CD4-positive, alpha-beta T cell (primary cell): Measurements from ENCODE around the gene TUBB1. TPM values are rescaled to one million over a fixed set of nuclear protein-coding genes. Genes with fewer than 3 reads are reported as not detected.

Source experiments
- ATAC-seq: fragments of 200-7000 bp; cut with Tn5 transposase; one replicate; pipeline ENCODE4 v1.10.0; 2022; ENCODE audit warnings: mild to moderate bottlenecking; ENCODE audit not compliant: poor library complexity
- CTCF ChIA-PET: fragments of 350-600 bp; sonication (Branson Sonifier 250); formaldehyde crosslinking; loops from one replicate; lab custom pipeline; 2021; ENCODE audit warnings: antibody characterized with exemption, inconsistent platforms; lab: Charles Lee
- POLR2A ChIA-PET: fragments of 350-600 bp; sonication (Branson Sonifier 250); formaldehyde crosslinking; loops from one replicate; lab custom pipeline; 2021; ENCODE audit warnings: antibody characterized with exemption, inconsistent platforms; lab: Charles Lee
- DNase-seq, 14 experiments: peaks; one replicate each; pipeline ENCODE4 v3.0.0-alpha.2; 2013 to 2020; ENCODE audit warnings: mixed read lengths in 2 of 14
- H3K27ac ChIP-seq, 2 donors: one replicate each; pipeline versions ENCODE4 v1.5.1 to v1.7.0; 2013; ENCODE audit warnings: low read length in 2 of 2, low read depth in 1 of 2, mild to moderate bottlenecking in 1 of 2
- H3K27me3 ChIP-seq, 2 experiments: 1 replicate in 1 of 2; 2 replicates in 1 of 2; pipeline versions ENCODE4 v1.6.1 to v1.7.0; 2013; ENCODE audit warnings: low read length in 2 of 2, control low read depth in 1 of 2, mild to moderate bottlenecking in 1 of 2, moderate library complexity in 1 of 2; ENCODE audit not compliant: insufficient read depth in 2 of 2, control insufficient read depth in 1 of 2
- H3K36me3 ChIP-seq: one replicate; pipeline ENCODE4 v1.6.1; 2013; ENCODE audit warnings: low read length, control low read depth; ENCODE audit not compliant: insufficient read depth
- H3K4me1 ChIP-seq: one replicate; pipeline ENCODE4 v1.6.1; 2013; ENCODE audit warnings: low read length, control low read depth; ENCODE audit not compliant: insufficient read depth
- H3K4me3 ChIP-seq: one replicate; pipeline ENCODE4 v1.5.1; 2013; ENCODE audit warnings: mild to moderate bottlenecking, low read length, moderate library complexity
- H3K9me3 ChIP-seq, 2 experiments: 1 replicate in 1 of 2; 2 replicates in 1 of 2; pipeline versions ENCODE4 v1.6.1 to v1.7.0; 2013; ENCODE audit warnings: low read length in 2 of 2, mild to moderate bottlenecking in 2 of 2, control low read depth in 1 of 2, moderate library complexity in 1 of 2; ENCODE audit not compliant: control insufficient read depth in 1 of 2, insufficient read depth in 1 of 2
- H3K27ac Mint-ChIP-seq: one replicate; pipeline ENCODE4 v1.8.0; 2020; ENCODE audit warnings: mixed read lengths
- H3K27me3 Mint-ChIP-seq: one replicate; pipeline ENCODE4 v1.8.0; 2021; ENCODE audit warnings: mixed read lengths
- H3K36me3 Mint-ChIP-seq: one replicate; pipeline ENCODE4 v1.8.0; 2021; ENCODE audit warnings: low read depth, mixed read lengths
- H3K4me1 Mint-ChIP-seq: one replicate; pipeline ENCODE4 v1.8.0; 2021; ENCODE audit warnings: low read depth, mixed read lengths
- H3K4me3 Mint-ChIP-seq: one replicate; pipeline ENCODE4 v1.8.0; 2020; ENCODE audit warnings: mild to moderate bottlenecking, mixed read lengths
- H3K9me3 Mint-ChIP-seq: one replicate; pipeline ENCODE4 v1.8.0; 2020; ENCODE audit warnings: mixed read lengths
- intact Hi-C, 2 experiments: fragments of 100-400 bp; cut with DNase I in 1 of 2; cut with micrococcal nuclease in 1 of 2; formaldehyde crosslinking; loops; one replicate each; pipeline versions ENCODE4 v1.15.1 to v1.9.0; 2023 to 2025; cut with DNase I, micrococcal nuclease
- total RNA-seq, 174 experiments: library from RNA in 2 of 174; stranded (reverse) in 2 of 174; gene quantifications; one replicate each; pipeline ENCODE4 v1.2.3 and lab custom pipeline; 2021 to 2026
- TF ChIP-seq, protein P1 (sequence below): fragments of 200-600 bp; IDR thresholded peaks from one replicate; pipeline ENCODE4 v1.8.0; 2022; ENCODE audit warnings: antibody characterized with exemption, mild to moderate bottlenecking

Gene TUBB1
- total RNA-seq, 2 experiments from 2014 or later = 0.11 to 0.17 TPM

DNA sequence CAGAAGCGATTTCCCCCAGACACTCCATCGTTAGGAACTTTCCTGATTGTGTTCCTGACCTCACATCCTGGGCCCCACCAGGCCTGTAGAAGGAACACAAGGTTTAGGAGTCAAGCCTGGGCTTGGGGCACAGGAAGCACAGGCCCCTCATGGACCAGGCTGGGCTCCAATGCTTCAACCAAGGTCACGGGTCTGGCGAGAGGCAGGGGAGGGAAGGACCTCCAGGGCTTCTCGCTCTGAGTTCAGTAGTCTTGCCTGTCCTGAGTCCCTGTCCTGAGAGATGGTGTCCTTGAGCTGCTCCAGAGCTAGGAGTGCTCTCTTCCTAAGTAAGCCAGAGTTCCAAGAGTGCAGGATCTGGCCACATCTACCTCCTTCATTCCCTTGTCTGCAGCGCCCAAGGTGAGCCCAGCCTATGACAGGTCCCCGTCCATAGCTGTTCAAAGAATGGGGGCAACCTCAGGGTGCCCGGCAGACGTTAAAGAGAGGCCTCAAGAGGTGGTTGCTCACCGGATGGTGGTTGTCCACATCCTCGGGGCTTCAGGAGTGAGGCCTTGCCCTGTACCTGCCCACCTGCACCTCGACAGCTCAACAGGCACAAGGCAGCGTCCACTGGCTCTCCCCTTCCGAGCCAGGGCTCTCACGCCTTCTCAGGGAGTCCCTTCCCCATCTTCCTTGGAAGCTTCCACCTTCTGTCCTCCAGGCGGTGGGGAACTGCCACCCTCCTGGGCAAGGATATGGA is 1.6 kb upstream of the TUBB1 start:
- ATAC-seq (no peak), DNase-seq (no peak)
- Mint-ChIP-seq H3K9me3 (no peaks in the 10 kb centered on the region), H3K4me3 (no peak overlapping the region), H3K36me3 (peaks cover 6% of the 10 kb centered on the region), H3K27me3 (no peaks in the 10 kb centered on the region), H3K27ac (no peak overlapping the region), H3K4me1 (peaks cover 39% of the 10 kb centered on the region)
- Histone ChIP-seq H3K36me3 (peaks cover 8% of the 10 kb centered on the region), H3K4me1 (peaks cover 27% of the 10 kb centered on the region), H3K9me3 (no peaks in the 10 kb centered on the region), H3K27me3 (no peaks in the 10 kb centered on the region), H3K4me3 (no peak overlapping the region), H3K27ac (no peak overlapping the region)
- ChIA-PET POLR2A (interaction anchor here (0.6 kb wide), 1 partner anchor 13 kb away, joined by 3 read pairs; no protein-coding TSS in a partner anchor), CTCF (no interaction called here)
- intact Hi-C loops = no loop called here
- TF ChIP-seq, protein P1, sequence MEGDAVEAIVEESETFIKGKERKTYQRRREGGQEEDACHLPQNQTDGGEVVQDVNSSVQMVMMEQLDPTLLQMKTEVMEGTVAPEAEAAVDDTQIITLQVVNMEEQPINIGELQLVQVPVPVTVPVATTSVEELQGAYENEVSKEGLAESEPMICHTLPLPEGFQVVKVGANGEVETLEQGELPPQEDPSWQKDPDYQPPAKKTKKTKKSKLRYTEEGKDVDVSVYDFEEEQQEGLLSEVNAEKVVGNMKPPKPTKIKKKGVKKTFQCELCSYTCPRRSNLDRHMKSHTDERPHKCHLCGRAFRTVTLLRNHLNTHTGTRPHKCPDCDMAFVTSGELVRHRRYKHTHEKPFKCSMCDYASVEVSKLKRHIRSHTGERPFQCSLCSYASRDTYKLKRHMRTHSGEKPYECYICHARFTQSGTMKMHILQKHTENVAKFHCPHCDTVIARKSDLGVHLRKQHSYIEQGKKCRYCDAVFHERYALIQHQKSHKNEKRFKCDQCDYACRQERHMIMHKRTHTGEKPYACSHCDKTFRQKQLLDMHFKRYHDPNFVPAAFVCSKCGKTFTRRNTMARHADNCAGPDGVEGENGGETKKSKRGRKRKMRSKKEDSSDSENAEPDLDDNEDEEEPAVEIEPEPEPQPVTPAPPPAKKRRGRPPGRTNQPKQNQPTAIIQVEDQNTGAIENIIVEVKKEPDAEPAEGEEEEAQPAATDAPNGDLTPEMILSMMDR = no peak

- Histone ChIP-seq H3K4me1 (peaks cover 22% of the 10 kb centered on the region), H3K36me3 (peaks cover 15% of the 10 kb centered on the region), H3K27ac (no peak overlapping the region), H3K4me3 (no peak overlapping the region), H3K27me3 (no peaks in the 10 kb centered on the region), H3K9me3 (no peaks in the 10 kb centered on the region)
- peaks cover 17% of the 10 kb centered on the region for H3K36me3 Mint-ChIP-seq
- peaks cover 31% of the 10 kb centered on the region for H3K4me1 Mint-ChIP-seq
- H3K9me3 Mint-ChIP-seq = no peaks in the 10 kb centered on the region
- H3K4me3 Mint-ChIP-seq = no peak overlapping the region
- ATAC-seq (no peak), DNase-seq (no peak)
- intact Hi-C loops = no loop called here
- CTCF ChIA-PET = no interaction called here
- no peak overlapping the region for H3K27ac Mint-ChIP-seq
- H3K27me3 Mint-ChIP-seq = no peaks in the 10 kb centered on the region
- POLR2A ChIA-PET = interaction anchor here (2.3 kb wide), 1 partner anchor 13 kb away, joined by 6 read pairs; the partner anchor contains the start of gene ATP5F1E
- TF ChIP-seq, protein P1 = no peak
These were observed 412 bp upstream of the TUBB1 start for GRCh38 chr20:59018817-59019216.

GRCh38 chr20:59020938-59021551 is 1.8 kb downstream of the TUBB1 start:
- H3K36me3 ChIP-seq = peaks cover 36% of the 10 kb centered on the region

More at GRCh38 chr20:59020938-59021551, 1.8 kb downstream of the TUBB1 start:
- Mint-ChIP-seq H3K27me3 (no peaks in the 10 kb centered on the region), H3K4me1 (peaks cover 30% of the 10 kb centered on the region), H3K4me3 (no peak overlapping the region), H3K9me3 (no peaks in the 10 kb centered on the region), H3K36me3 (peaks cover 39% of the 10 kb centered on the region), H3K27ac (no peak overlapping the region)
- DNase-seq (no peak), ATAC-seq (no peak)
- Histone ChIP-seq H3K27me3 (no peaks in the 10 kb centered on the region), H3K4me1 (peaks cover 16% of the 10 kb centered on the region), H3K4me3 (no peak overlapping the region), H3K9me3 (no peaks in the 10 kb centered on the region), H3K27ac (no peak overlapping the region)
- ChIA-PET POLR2A (interaction anchor here (1.6 kb wide), 1 partner anchor 11 kb away, joined by 3 read pairs; the partner anchor contains the start of gene ATP5F1E), CTCF (no interaction called here)
- TF ChIP-seq, protein P1 = no peak
- intact Hi-C loops = no loop called here
